Right ventricle myocardium inferior (tissue), 1 donor: ENCODE data around the gene TP63. TPM values are rescaled to one million over a fixed set of nuclear protein-coding genes. Genes with fewer than 3 reads are reported as not detected.

Source experiments
- ATAC-seq: fragments of 200-7000 bp; cut with Tn5 transposase; one replicate; pipeline ENCODE4 v1.9.1; 2020; ENCODE audit warnings: mild to moderate bottlenecking, moderate library complexity
- DNase-seq: peaks from one replicate; pipeline ENCODE4 v3.0.0; 2021; ENCODE audit errors: missing footprints
- intact Hi-C: fragments of 100-400 bp; cut with DNase I; formaldehyde crosslinking; loops from one replicate; pipeline ENCODE4 v1.11.0; 2022
- total RNA-seq: library from RNA; stranded (reverse); fragmentation: NEBNext Ultra II Directional; extraction: Animal tissue kit (Norgen Biotek cat#: 25700); gene quantifications from one replicate; pipeline ENCODE4 v1.2.1, GENCODE V29; 2021
- donor health status: DM: no; HTN: yes; CAD: no; lungs with severe emphysema.

TP63 gene
- total RNA-seq, 1 donor from 2014 or later: not detected

GRCh38 chr3:189673535-189673934 lies 42.3 kb downstream of the TP63 start:
- ATAC-seq: no peak
- DNase-seq: no peak
- intact Hi-C loops: no loop called here

- DNase-seq (no peak), ATAC-seq (no peak)
- intact Hi-C loops: no loop called here
Observed at GRCh38 chr3:189674249-189674913, 43.2 kb downstream of the TP63 start.

DNA sequence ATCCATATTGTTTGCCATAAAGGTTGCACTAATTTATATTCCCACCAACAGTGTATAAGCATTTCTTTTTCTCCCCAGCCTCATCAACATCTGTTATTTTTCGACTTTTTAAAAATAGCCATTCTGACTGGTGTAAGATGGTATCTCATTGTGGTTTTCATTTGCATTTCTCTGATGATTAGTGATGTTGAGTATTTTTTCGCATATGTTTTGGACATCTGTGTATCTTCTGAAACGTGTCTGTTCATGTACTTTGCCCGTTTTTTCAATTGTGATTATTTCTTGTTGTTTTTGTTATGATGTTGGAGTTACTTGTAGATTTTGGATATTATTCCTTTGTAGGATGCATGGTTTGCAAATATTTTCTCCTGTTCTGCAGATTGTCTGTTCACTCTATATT lies 46.5 kb downstream of the TP63 start:
- intact Hi-C loops: no loop called here
- ATAC-seq: no peak
- DNase-seq: no peak

GRCh38 chr3:189680723-189681122 lies 49.5 kb downstream of the TP63 start:
- ATAC-seq: no peak
- intact Hi-C loops: no loop called here
- DNase-seq: no peak

- intact Hi-C loops: no loop called here
- no peak for ATAC-seq
Observed at GRCh38 chr3:189683546-189684255, 52.5 kb downstream of the TP63 start.

GRCh38 chr3:189684317-189684716 lies 53.1 kb downstream of the TP63 start:
- intact Hi-C loops: no loop called here
- no peak for DNase-seq
- no peak for ATAC-seq

More at GRCh38 chr3:189683546-189684255, 52.5 kb downstream of the TP63 start:
- DNase-seq: no peak

GRCh38 chr3:189685291-189685690 lies 54.1 kb downstream of the TP63 start:
- no peak for DNase-seq
- intact Hi-C loops: no loop called here
- ATAC-seq: no peak

- no peak for DNase-seq
- ATAC-seq: no peak
- intact Hi-C loops: no loop called here
Observed at GRCh38 chr3:189685860-189686259, 54.7 kb downstream of the TP63 start.

DNA sequence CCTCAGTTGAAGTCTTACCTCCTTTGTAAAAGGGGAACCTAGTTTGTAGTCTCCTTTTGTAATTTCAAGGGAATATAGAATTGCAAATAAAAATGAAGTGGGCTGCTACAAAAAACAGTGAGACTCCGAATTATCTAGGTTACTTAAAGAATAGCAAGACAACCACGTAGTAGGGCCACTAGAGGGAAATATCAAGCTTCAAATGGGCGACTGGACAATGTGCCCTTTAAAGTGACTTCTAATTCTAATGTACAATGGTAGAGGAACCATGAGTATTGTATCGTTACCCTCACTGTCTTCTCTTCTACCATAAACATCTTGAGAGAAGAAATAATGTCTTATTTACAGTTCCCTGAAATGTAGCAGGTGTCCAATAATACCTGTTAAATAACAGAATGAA lies 56.3 kb downstream of the TP63 start:
- DNase-seq: no peak
- intact Hi-C loops: no loop called here
- ATAC-seq: no peak

GRCh38 chr3:189688262-189688661 lies 57.1 kb downstream of the TP63 start:
- intact Hi-C loops: no loop called here
- DNase-seq: no peak
- ATAC-seq: no peak

GRCh38 chr3:189689625-189690024 lies 58.4 kb downstream of the TP63 start:
- no peak for DNase-seq
- ATAC-seq: no peak
- intact Hi-C loops: no loop called here

- DNase-seq: no peak
- ATAC-seq: no peak
- intact Hi-C loops: no loop called here
Observed at GRCh38 chr3:189690237-189690636, 59.0 kb downstream of the TP63 start.

- intact Hi-C loops: no loop called here
Observed at GRCh38 chr3:189690672-189691071, 59.5 kb downstream of the TP63 start.

DNA sequence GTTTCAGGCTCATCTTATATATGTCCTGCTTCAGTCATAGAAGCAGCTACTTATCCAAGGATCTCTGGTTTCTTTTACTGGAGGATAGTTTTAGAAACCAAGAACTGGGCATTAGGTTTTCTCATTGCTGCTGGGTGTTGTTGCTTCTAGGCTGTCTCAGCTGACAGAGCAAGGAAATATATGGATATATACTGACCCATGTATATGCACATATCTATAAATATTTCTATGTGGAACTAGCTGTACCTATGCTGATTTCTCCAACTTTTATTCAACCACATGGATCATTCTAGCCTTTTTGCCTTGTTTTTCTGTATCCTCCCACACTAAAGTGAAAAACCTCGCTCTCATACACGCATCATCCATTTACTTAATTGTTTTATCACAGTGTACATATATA lies 64.2 kb downstream of the TP63 start:
- no peak for ATAC-seq
- DNase-seq: no peak
- intact Hi-C loops: no loop called here

More at GRCh38 chr3:189690672-189691071, 59.5 kb downstream of the TP63 start:
- DNase-seq (no peak), ATAC-seq (no peak)

GRCh38 chr3:189698811-189699210 lies 67.6 kb downstream of the TP63 start:
- intact Hi-C loops: no loop called here
- DNase-seq (no peak), ATAC-seq (no peak)

GRCh38 chr3:189699885-189700284 lies 68.7 kb downstream of the TP63 start:
- ATAC-seq (no peak), DNase-seq (no peak)
- intact Hi-C loops: no loop called here

- intact Hi-C loops: no loop called here
- DNase-seq: no peak
- ATAC-seq: no peak
Observed at GRCh38 chr3:189702066-189702646, 71.0 kb downstream of the TP63 start.

DNA sequence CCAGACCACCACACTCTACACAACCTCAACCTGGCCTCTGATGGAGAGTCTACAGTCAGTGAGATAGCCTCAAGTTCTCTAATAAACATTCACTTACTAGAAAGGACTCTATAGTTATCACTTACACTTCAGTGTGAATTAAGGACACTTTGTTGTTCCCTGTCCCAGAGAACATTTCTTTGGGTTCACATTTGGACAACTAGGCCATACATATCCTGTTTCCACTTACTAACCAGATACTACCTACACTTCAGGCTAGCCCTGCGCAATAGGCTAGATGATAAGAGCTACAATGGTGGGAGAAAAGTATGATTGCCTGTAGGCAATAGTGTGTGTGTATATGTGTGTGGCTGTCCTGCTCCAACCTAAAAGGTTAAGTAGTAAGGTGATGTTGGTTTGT lies 72.7 kb downstream of the TP63 start:
- no peak for DNase-seq
- ATAC-seq: no peak
- intact Hi-C loops: no loop called here

- intact Hi-C loops: no loop called here
- no peak for ATAC-seq
- no peak for DNase-seq
Observed at GRCh38 chr3:189708375-189708774, 77.2 kb downstream of the TP63 start.
